Spleen (tissue), 7 donors: ENCODE measurements around the gene LCA5.

Source experiments
- POLR2A ChIP-seq, 3 donors: fragments of 450-650 bp; IDR thresholded peaks; one replicate each; pipeline ENCODE4 v1.5.1; 2017; ENCODE audit warnings: antibody characterized with exemption in 3 of 3, mild to moderate bottlenecking in 1 of 3
- TF ChIP-seq, protein P1 (sequence below), 11 experiments: fragments of 200-600 bp in 7 of 11; fragments of 450-650 bp in 4 of 11; sonication (generic) in 4 of 11; IDR thresholded peaks in 8 of 11; conservative IDR thresholded peaks in 3 of 11; 1 replicate in 7 of 11; 2 replicates in 4 of 11; pipeline versions ENCODE4 v1.4.0 to v1.8.0; 2016 to 2021; ENCODE audit warnings: antibody characterized with exemption in 11 of 11, inconsistent platforms in 4 of 11, mild to moderate bottlenecking in 1 of 11
- donor health status: DM: no; HTN: no; CAD: no; lungs with moderate emphysema.
- donor health status: DM: no; HTN: no; CAD: no.
- donor health status: DM: no; HTN: no; CAD: no.

GRCh38 chr6:79546186-79546585, 9.0 kb upstream of the LCA5 start:
- TF ChIP-seq, protein P1, sequence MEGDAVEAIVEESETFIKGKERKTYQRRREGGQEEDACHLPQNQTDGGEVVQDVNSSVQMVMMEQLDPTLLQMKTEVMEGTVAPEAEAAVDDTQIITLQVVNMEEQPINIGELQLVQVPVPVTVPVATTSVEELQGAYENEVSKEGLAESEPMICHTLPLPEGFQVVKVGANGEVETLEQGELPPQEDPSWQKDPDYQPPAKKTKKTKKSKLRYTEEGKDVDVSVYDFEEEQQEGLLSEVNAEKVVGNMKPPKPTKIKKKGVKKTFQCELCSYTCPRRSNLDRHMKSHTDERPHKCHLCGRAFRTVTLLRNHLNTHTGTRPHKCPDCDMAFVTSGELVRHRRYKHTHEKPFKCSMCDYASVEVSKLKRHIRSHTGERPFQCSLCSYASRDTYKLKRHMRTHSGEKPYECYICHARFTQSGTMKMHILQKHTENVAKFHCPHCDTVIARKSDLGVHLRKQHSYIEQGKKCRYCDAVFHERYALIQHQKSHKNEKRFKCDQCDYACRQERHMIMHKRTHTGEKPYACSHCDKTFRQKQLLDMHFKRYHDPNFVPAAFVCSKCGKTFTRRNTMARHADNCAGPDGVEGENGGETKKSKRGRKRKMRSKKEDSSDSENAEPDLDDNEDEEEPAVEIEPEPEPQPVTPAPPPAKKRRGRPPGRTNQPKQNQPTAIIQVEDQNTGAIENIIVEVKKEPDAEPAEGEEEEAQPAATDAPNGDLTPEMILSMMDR (IDR thresholded peaks at IDR 0.05 in 8 of 11, conservative IDR thresholded peaks at IDR 0.05 in 3 of 11): no peak
- TF ChIP-seq POLR2A (IDR thresholded peaks at IDR 0.05): no peak
